ENCODE data around the gene LRRC8D.

The LRRC8D gene

GRCh38 chr1:89935235-89935634 is 114.4 kb downstream of the LRRC8D start:
- peaks cover 10% of the 10 kb centered on the region for H3K9me3 ChIP-seq (ENCODE audit: insufficient read depth, low read length)
- no peak overlapping the region for H3K4me3 ChIP-seq (ENCODE audit: insufficient read length, low read depth)
- TF ChIP-seq SUZ12 (IDR thresholded peaks at IDR 0.05; ENCODE audit: extremely low read depth, insufficient read depth, insufficient read length) (no peak), ZNF274 (IDR thresholded peaks at IDR 0.05; ENCODE audit: low read depth, low read length) (no peak), YY1 (IDR thresholded peaks at IDR 0.05; ENCODE audit: insufficient read depth, insufficient read length) (no peak)
- H3K4me1 ChIP-seq (ENCODE audit: insufficient read depth, insufficient read length): peaks cover 3% of the 10 kb centered on the region
- no peak for DNase-seq (ENCODE audit: low read depth, low spot score)
- peaks cover 21% of the 10 kb centered on the region for H3K36me3 ChIP-seq (ENCODE audit: insufficient read depth, insufficient read length, low read length)
- H3K27me3 ChIP-seq (ENCODE audit: insufficient read depth, insufficient read length): no peaks in the 10 kb centered on the region
- no peak overlapping the region for H3K9ac ChIP-seq (ENCODE audit: insufficient read length, low read depth)

GRCh38 chr1:89936694-89937093 is 115.9 kb downstream of the LRRC8D start:
- Histone ChIP-seq H3K9me3 (ENCODE audit: insufficient read depth, low read length) (peaks cover 10% of the 10 kb centered on the region), H3K4me3 (ENCODE audit: insufficient read length, low read depth) (no peak overlapping the region), H3K27me3 (ENCODE audit: insufficient read depth, insufficient read length) (no peaks in the 10 kb centered on the region), H3K4me1 (ENCODE audit: insufficient read depth, insufficient read length) (peaks cover 8% of the 10 kb centered on the region), H3K36me3 (ENCODE audit: insufficient read depth, insufficient read length, low read length) (peaks cover 21% of the 10 kb centered on the region), H3K9ac (ENCODE audit: insufficient read length, low read depth) (no peak overlapping the region)
- no peak for DNase-seq (ENCODE audit: low read depth, low spot score)
- TF ChIP-seq YY1 (IDR thresholded peaks at IDR 0.05; ENCODE audit: insufficient read depth, insufficient read length) (no peak), SUZ12 (IDR thresholded peaks at IDR 0.05; ENCODE audit: extremely low read depth, insufficient read depth, insufficient read length) (no peak), ZNF274 (IDR thresholded peaks at IDR 0.05; ENCODE audit: low read depth, low read length) (no peak)

DNA sequence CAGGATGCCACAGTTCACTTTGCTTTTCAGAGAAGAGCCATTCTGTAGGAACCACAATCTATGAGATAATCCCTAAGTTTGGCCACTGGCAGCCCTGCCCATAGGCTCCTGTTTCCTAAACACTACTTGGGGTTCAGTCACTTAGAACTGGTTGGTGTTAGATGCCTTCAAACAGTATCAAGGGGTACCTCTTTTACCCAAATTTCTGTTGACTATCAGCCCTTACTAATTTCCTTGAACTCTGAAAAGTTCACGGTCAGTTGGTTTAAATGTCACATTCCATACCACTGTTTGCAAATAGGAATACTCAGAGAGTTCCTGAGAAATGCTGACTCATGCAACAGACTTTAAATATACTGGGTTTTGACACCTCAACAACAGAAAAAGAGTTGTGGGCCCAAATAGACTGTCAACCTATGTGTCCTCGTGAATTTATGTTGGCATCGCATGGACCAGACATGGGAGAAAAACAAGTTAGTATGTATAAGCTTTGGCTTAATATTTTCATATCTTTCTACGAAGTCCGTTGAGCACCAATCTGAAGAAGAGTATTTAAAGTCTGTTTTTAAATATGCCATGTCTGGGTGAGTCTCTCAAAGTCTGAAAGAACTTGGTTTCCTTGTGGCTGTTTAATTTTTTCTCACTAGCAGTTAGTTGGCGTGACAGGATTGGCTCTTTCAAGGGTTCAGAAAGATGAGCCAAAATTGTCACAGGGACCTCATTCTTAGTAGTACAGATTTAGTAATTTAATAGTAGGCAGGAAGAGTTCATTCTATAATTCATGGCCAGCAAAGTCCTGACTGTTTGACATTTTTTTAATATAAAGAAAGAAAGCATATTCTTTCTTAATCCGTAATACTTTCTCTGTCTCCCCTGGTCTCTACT is 117.6 kb downstream of the LRRC8D start:
- DNase-seq (ENCODE audit: low read depth, low spot score): no peak
- Histone ChIP-seq H3K9ac (ENCODE audit: insufficient read length, low read depth) (no peak overlapping the region), H3K27me3 (ENCODE audit: insufficient read depth, insufficient read length) (no peaks in the 10 kb centered on the region), H3K4me3 (ENCODE audit: insufficient read length, low read depth) (no peak overlapping the region), H3K9me3 (ENCODE audit: insufficient read depth, low read length) (peaks cover 5% of the 10 kb centered on the region; the same call in 1 of the 2 replicates), H3K4me1 (ENCODE audit: insufficient read depth, insufficient read length) (peaks cover 8% of the 10 kb centered on the region), H3K36me3 (ENCODE audit: insufficient read depth, insufficient read length, low read length) (peaks cover 16% of the 10 kb centered on the region)
- TF ChIP-seq ZNF274 (IDR thresholded peaks at IDR 0.05; ENCODE audit: low read depth, low read length) (no peak), YY1 (IDR thresholded peaks at IDR 0.05; ENCODE audit: insufficient read depth, insufficient read length) (no peak), SUZ12 (IDR thresholded peaks at IDR 0.05; ENCODE audit: extremely low read depth, insufficient read depth, insufficient read length) (no peak)

- TF ChIP-seq ZNF274 (IDR thresholded peaks at IDR 0.05; ENCODE audit: low read depth, low read length): no peak
- no peak for TF ChIP-seq SUZ12 (IDR thresholded peaks at IDR 0.05; ENCODE audit: extremely low read depth, insufficient read depth, insufficient read length)
- TF ChIP-seq YY1 (IDR thresholded peaks at IDR 0.05; ENCODE audit: insufficient read depth, insufficient read length): no peak
- H3K4me3 ChIP-seq (ENCODE audit: insufficient read length, low read depth): no peak overlapping the region
- H3K36me3 ChIP-seq (ENCODE audit: insufficient read depth, insufficient read length, low read length): peaks cover 9% of the 10 kb centered on the region
- H3K9me3 ChIP-seq (ENCODE audit: insufficient read depth, low read length): no peaks in the 10 kb centered on the region
- H3K27me3 ChIP-seq (ENCODE audit: insufficient read depth, insufficient read length): no peaks in the 10 kb centered on the region
- DNase-seq (ENCODE audit: low read depth, low spot score): no peak
- H3K9ac ChIP-seq (ENCODE audit: insufficient read length, low read depth): no peak overlapping the region
- peaks cover 8% of the 10 kb centered on the region for H3K4me1 ChIP-seq (ENCODE audit: insufficient read depth, insufficient read length)
These were observed 118.3 kb downstream of the LRRC8D start for GRCh38 chr1:89939059-89939570.

GRCh38 chr1:89939693-89940438 is 119.0 kb downstream of the LRRC8D start:
- no peaks in the 10 kb centered on the region for H3K27me3 ChIP-seq (ENCODE audit: insufficient read depth, insufficient read length)
- peaks cover 8% of the 10 kb centered on the region for H3K4me1 ChIP-seq (ENCODE audit: insufficient read depth, insufficient read length)
- no peak overlapping the region for H3K9ac ChIP-seq (ENCODE audit: insufficient read length, low read depth)
- TF ChIP-seq SUZ12 (IDR thresholded peaks at IDR 0.05; ENCODE audit: extremely low read depth, insufficient read depth, insufficient read length): no peak
- TF ChIP-seq ZNF274 (IDR thresholded peaks at IDR 0.05; ENCODE audit: low read depth, low read length): no peak
- no peak for TF ChIP-seq YY1 (IDR thresholded peaks at IDR 0.05; ENCODE audit: insufficient read depth, insufficient read length)
- no peaks in the 10 kb centered on the region for H3K9me3 ChIP-seq (ENCODE audit: insufficient read depth, low read length)
- peaks cover 3% of the 10 kb centered on the region for H3K36me3 ChIP-seq (ENCODE audit: insufficient read depth, insufficient read length, low read length)
- no peak overlapping the region for H3K4me3 ChIP-seq (ENCODE audit: insufficient read length, low read depth)
- no peak for DNase-seq (ENCODE audit: low read depth, low spot score)

GRCh38 chr1:89941110-89941766 is 120.4 kb downstream of the LRRC8D start:
- no peaks in the 10 kb centered on the region for H3K36me3 ChIP-seq (ENCODE audit: insufficient read depth, insufficient read length, low read length)
- peaks cover 10% of the 10 kb centered on the region for H3K4me1 ChIP-seq (ENCODE audit: insufficient read depth, insufficient read length)
- no peak for DNase-seq (ENCODE audit: low read depth, low spot score)
- no peaks in the 10 kb centered on the region for H3K27me3 ChIP-seq (ENCODE audit: insufficient read depth, insufficient read length)
- no peak overlapping the region for H3K4me3 ChIP-seq (ENCODE audit: insufficient read length, low read depth)
- H3K9me3 ChIP-seq (ENCODE audit: insufficient read depth, low read length): no peaks in the 10 kb centered on the region
- no peak for TF ChIP-seq ZNF274 (IDR thresholded peaks at IDR 0.05; ENCODE audit: low read depth, low read length)
- no peak for TF ChIP-seq YY1 (IDR thresholded peaks at IDR 0.05; ENCODE audit: insufficient read depth, insufficient read length)
- TF ChIP-seq SUZ12 (IDR thresholded peaks at IDR 0.05; ENCODE audit: extremely low read depth, insufficient read depth, insufficient read length): no peak
- no peak overlapping the region for H3K9ac ChIP-seq (ENCODE audit: insufficient read length, low read depth)
